Measurements from ENCODE around the gene PDK4.
"Not testable (repeated sequence)": the region's sequence is repeated elsewhere in the genome, so short reads cannot be mapped to it uniquely, and the experiment has no call there.

PDK4 gene

GRCh38 chr7:95578299-95578855 is 17.9 kb downstream of the PDK4 start:
- DNase-seq (ENCODE audit: low read depth in 2 of 3, low spot score in 1 of 3), result no peak

DNA sequence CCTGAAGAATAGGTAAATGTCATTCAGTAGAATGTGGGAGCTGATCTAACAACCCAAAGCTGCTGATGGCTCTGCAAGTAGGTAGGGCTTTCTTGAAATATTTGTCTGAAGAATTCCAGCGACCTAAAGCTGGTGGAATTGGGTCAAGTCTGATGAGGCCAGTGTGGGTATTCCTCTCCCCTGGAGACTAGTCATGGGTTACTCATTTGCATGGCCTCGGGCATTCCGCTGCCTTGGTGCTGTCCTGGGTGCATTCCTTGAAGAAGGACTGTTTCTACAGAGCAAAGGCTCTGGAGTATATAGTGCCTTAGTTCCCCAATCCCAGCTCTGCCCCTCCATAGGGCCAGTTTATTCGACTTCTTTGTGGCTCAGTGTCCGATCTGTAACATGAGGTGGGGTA is 19.2 kb downstream of the PDK4 start:
- no peak for DNase-seq (ENCODE audit: low read depth in 2 of 3, low spot score in 1 of 3)

DNA sequence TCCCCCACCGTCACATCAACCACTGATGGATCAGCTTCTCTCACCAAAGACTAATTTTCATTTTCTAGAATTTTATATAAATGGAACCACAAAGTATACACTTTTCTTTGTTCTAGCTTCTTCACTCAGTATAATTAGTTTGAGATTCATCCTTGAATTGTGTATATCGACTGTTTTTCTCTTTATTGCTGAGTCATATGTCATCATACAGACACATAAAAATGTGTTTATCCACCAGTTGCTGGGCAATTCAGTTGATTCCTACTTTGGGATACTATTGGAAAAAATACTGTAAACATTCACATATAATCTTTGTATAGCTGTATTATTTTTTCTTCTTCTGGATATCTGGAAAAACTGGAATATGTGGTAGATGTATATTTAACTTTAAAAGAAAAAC is 26.6 kb downstream of the PDK4 start:
- DNase-seq (ENCODE audit: low read depth in 2 of 3, low spot score in 1 of 3), result no peak

- no peak for DNase-seq (ENCODE audit: low read depth in 2 of 3, low spot score in 1 of 3)
These were observed 35.6 kb downstream of the PDK4 start for GRCh38 chr7:95560674-95561073.

- no peak for DNase-seq (ENCODE audit: low read depth in 2 of 3, low spot score in 1 of 3)
These were observed 37.5 kb downstream of the PDK4 start for GRCh38 chr7:95558864-95559263.

- no peak for DNase-seq (ENCODE audit: low read depth in 2 of 3, low spot score in 1 of 3)
These were observed 39.5 kb downstream of the PDK4 start for GRCh38 chr7:95556777-95557176.

GRCh38 chr7:95553939-95554338 is 42.4 kb downstream of the PDK4 start:
- DNase-seq (ENCODE audit: low read depth in 2 of 3, low spot score in 1 of 3), result no peak

GRCh38 chr7:95552010-95552926 is 44.0 kb downstream of the PDK4 start:
- DNase-seq (ENCODE audit: low read depth in 2 of 3, low spot score in 1 of 3), result not testable (repeated sequence)

GRCh38 chr7:95550546-95550945 is 45.8 kb downstream of the PDK4 start:
- no peak for DNase-seq (ENCODE audit: low read depth in 2 of 3, low spot score in 1 of 3)

DNA sequence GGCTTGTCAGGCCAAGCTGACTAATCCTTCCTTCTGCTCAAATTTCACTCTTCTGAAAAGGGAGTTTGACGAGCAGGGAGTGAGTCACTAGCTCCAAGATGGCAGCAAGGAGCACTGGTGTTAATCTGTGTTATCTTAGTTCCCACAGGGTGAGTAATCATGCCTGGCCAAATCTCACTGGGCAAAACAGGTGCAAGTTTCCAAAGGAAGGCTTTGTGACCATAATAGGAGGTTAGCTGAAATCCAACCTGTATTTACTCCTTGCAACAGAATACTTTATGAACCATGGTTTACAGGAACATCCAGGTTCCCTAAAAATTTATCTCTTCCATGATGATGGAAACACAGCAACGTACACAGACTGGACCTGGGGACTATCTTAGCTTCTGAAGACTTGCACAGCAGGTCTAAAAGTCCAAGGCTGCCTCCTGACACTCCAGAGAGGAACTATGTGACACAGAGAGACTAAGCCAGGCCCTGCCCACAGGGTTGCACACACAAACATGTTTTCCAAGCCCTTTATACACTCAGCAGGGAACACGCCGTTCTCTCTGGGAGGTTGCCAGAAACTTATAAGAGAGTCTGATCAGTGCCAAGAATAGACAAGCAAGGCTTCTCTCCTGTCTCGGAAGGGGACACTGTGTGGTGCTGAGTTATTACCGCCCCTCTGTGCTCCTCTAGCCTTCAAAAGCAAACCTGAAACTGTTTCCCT is 46.3 kb downstream of the PDK4 start:
- DNase-seq (ENCODE audit: low read depth in 2 of 3, low spot score in 1 of 3), result no peak

DNA sequence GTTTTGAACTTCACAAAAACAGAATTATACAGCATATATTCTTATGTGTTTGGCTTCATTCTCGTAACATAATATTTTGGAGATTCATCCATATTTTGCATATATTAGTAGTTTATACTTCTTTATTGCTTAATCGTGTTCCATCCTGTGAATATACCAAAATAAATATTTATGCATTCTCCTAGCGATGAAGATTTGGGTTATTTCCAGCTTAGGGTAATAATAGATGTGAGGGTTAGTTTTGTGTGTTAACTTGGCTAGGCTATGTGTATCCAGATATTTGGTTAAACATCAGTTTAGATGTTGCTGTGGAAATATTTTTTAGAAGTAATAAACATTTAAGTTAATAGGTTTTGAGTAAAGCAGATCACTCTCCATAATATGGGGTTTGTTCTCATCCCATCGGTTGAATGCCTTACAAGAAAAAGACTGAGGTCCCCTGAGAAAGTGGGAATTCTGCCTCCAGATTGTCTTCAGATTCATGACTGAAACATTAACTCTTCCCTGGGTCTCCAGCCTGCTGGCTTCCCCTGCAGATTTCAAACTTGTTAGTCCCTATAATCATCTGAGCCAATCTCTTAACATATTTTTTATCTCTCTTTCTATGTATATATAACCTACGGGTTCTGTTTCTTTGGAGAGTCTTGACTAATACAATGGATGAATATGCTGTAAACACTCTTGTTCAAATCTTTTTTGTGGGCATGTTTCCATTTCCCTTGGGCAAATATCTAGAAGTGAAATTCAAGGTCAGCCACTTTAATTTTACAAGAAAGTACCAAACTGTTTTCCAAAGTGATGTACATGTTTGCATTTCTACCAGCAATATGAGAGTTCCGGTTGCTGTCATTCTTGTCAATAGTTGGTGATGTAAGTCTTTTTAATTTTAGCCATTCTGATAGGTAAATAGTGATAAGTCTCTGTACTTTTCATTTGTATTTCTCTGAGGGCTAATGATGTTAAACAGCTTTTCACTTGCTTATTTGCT is 48.7 kb downstream of the PDK4 start:
- DNase-seq (ENCODE audit: low read depth in 2 of 3, low spot score in 1 of 3), result no peak

GRCh38 chr7:95546647-95547046 is 49.7 kb downstream of the PDK4 start:
- no peak for DNase-seq (ENCODE audit: low read depth in 2 of 3, low spot score in 1 of 3)

DNA sequence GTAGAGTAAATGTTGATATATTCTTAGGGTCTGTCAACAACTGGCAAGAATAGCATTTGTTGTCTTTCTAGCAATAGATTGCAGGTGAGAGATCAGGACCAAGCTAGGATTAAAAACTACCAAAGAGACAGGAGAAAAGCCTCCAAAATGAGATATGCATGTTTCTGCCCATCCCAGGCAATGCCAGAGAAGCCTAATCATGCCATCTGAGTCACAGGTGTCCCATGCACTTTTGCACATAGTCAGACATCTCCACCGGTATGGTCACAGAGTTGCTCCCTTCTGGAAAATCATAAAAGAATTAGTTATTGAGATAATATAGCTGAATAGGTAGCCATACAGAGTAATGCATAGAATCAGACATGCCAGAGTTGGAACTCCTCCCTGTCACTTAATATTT is 50.6 kb downstream of the PDK4 start:
- no peak for DNase-seq (ENCODE audit: low read depth in 2 of 3, low spot score in 1 of 3)

GRCh38 chr7:95545007-95545615 is 51.2 kb downstream of the PDK4 start:
- DNase-seq (ENCODE audit: low read depth in 2 of 3, low spot score in 1 of 3), result no peak

DNA sequence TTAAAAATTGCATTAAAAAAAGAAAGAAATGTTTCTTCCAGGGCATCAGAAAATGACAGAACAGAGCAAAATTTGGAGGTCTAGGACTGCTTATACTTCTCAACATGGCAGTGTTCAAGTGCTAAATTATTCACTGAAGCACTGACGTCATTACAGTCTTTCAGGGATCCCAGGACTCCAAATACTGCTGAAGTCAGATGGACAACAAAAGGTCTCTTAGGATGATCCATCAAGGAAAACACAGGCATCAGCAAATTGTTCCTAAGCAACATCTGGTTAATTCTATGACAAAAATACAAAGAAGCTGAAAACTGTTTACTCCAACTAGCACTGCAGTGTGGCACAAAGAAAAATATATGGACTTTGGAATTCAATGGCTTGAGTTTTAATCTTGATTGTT is 52.1 kb downstream of the PDK4 start:
- no peak for DNase-seq (ENCODE audit: low read depth in 2 of 3, low spot score in 1 of 3)

- no peak for DNase-seq (ENCODE audit: low read depth in 2 of 3, low spot score in 1 of 3)
These were observed 53.0 kb downstream of the PDK4 start for GRCh38 chr7:95543312-95543711.

- DNase-seq (ENCODE audit: low read depth in 2 of 3, low spot score in 1 of 3), result no peak
These were observed 56.0 kb downstream of the PDK4 start for GRCh38 chr7:95540366-95540765.

- DNase-seq (ENCODE audit: low read depth in 2 of 3, low spot score in 1 of 3), result no peak
These were observed 56.9 kb downstream of the PDK4 start for GRCh38 chr7:95539426-95539825.

- no peak for DNase-seq (ENCODE audit: low read depth in 2 of 3, low spot score in 1 of 3)
These were observed 58.8 kb downstream of the PDK4 start for GRCh38 chr7:95537468-95537867.

- DNase-seq (ENCODE audit: low read depth in 2 of 3, low spot score in 1 of 3), result no peak
These were observed 59.5 kb downstream of the PDK4 start for GRCh38 chr7:95536656-95537311.
